CD4-positive, CD25-positive, alpha-beta regulatory T cell (primary cell): ENCODE data around the gene JAML. TPM values are rescaled to one million over a fixed set of nuclear protein-coding genes. Genes with fewer than 3 reads are reported as not detected.

Source experiments
- ATAC-seq, 2 donors: fragments of 150-1000 bp; cut with Tn5 transposase; one replicate each; pipeline ENCODE4 v1.10.0; 2021; ENCODE audit warnings: low read depth in 2 of 2, moderate number of reproducible peaks in 2 of 2, moderate library complexity in 1 of 2
- DNase-seq, 3 donors: peaks; one replicate each; pipeline versions ENCODE4 v3.0.0 to v3.0.0-alpha.2; 2012 to 2022; ENCODE audit warnings: mixed read lengths in 1 of 3
- H3K27ac ChIP-seq: one replicate; pipeline ENCODE4 v1.7.0; 2013; ENCODE audit warnings: mild to moderate bottlenecking, low read length; ENCODE audit not compliant: insufficient read depth, poor library complexity, severe bottlenecking
- H3K27me3 ChIP-seq: one replicate; pipeline ENCODE4 v1.7.0; 2013; ENCODE audit warnings: low read length; ENCODE audit not compliant: control insufficient read depth, insufficient read depth
- H3K36me3 ChIP-seq: one replicate; pipeline ENCODE4 v1.7.0; 2013; ENCODE audit warnings: mild to moderate bottlenecking, low read length, moderate library complexity; ENCODE audit not compliant: control insufficient read depth, insufficient read depth
- H3K4me1 ChIP-seq: 2 replicates; pipeline ENCODE4 v1.7.0; 2013; ENCODE audit warnings: mild to moderate bottlenecking, low read length; ENCODE audit not compliant: insufficient read depth, control insufficient read depth, poor library complexity, severe bottlenecking
- H3K4me3 ChIP-seq: one replicate; pipeline ENCODE4 v1.7.0; 2013; ENCODE audit warnings: low read depth, mild to moderate bottlenecking, low read length, moderate library complexity
- H3K9me3 ChIP-seq, 2 experiments: 1 replicate in 1 of 2; 2 replicates in 1 of 2; pipeline ENCODE4 v1.7.0; 2013; ENCODE audit warnings: low read length in 2 of 2, mild to moderate bottlenecking in 1 of 2, moderate library complexity in 1 of 2; ENCODE audit not compliant: control insufficient read depth in 2 of 2
- H3K27ac Mint-ChIP-seq, 3 donors: one replicate each; pipeline ENCODE4 v1.8.0; 2020 to 2022; ENCODE audit warnings: mild to moderate bottlenecking in 3 of 3, mixed read lengths in 3 of 3, moderate library complexity in 2 of 3
- H3K27me3 Mint-ChIP-seq: one replicate; pipeline ENCODE4 v1.8.0; 2022; ENCODE audit warnings: mild to moderate bottlenecking, mixed read lengths
- H3K36me3 Mint-ChIP-seq: one replicate; pipeline ENCODE4 v1.8.0; 2020; ENCODE audit warnings: mixed read lengths
- H3K4me1 Mint-ChIP-seq, 4 donors: one replicate each; pipeline ENCODE4 v1.8.0; 2020 to 2022; ENCODE audit warnings: mixed read lengths in 4 of 4, mild to moderate bottlenecking in 1 of 4
- H3K4me3 Mint-ChIP-seq, 4 donors: one replicate each; pipeline ENCODE4 v1.8.0; 2020 to 2022; ENCODE audit warnings: mild to moderate bottlenecking in 4 of 4, mixed read lengths in 4 of 4, moderate library complexity in 3 of 4
- H3K9me3 Mint-ChIP-seq, 7 donors: one replicate each; pipeline ENCODE4 v1.8.0; 2020 to 2022; ENCODE audit warnings: mixed read lengths in 7 of 7, mild to moderate bottlenecking in 3 of 7, moderate library complexity in 2 of 7
- polyA plus RNA-seq, 4 donors: library from polyadenylated mRNA; unstranded; fragments of 300-500 nt; fragmentation: Illumina TruSeq; gene quantifications; one replicate each; pipeline ENCODE4 v1.2.3, GENCODE V29; 2021
- total RNA-seq: library from RNA; stranded (reverse); gene quantifications from one replicate; pipeline ENCODE4 v1.2.3, GENCODE V29; 2022

JAML gene
- total and polyA plus RNA-seq, 5 donors from 2014 or later, result 71.5 to 200 (median 169) TPM

DNA sequence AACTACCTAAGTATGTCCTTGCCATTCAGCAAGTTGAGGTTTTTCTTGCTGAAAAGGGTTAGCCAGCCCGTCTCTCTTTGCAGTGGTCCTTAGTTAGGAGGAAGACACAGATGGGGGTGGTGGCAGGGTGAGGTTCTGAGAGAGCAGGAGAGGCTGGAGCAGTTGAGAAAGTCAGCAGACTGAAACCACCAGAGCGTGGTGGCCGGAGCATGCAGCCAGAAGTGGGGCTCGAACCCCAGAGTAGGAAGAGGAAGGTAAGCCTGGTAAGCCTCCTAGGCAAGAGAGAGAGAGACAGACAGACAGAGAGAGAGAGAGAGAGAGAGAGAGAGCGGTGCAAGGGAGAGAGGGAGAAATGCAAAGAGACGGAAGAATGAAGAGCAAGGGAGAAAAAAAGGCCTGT is 63.0 kb downstream of the JAML start:
- Histone ChIP-seq H3K9me3 (no peaks in the 10 kb centered on the region), H3K36me3 (no peaks in the 10 kb centered on the region), H3K27me3 (peaks cover 15% of the 10 kb centered on the region), H3K4me1 (no peaks in the 10 kb centered on the region), H3K27ac (no peak overlapping the region), H3K4me3 (no peak overlapping the region)
- Mint-ChIP-seq H3K4me3 (no peak overlapping the region), H3K27me3 (peaks cover 51% of the 10 kb centered on the region), H3K27ac (no peak overlapping the region), H3K4me1 (peaks cover 0 to 4% (median under 1%) of the 10 kb centered on the region in 4 donors), H3K36me3 (no peaks in the 10 kb centered on the region), H3K9me3 (no peaks in the 10 kb centered on the region)
- ATAC-seq (no peak), DNase-seq (no peak)

DNA sequence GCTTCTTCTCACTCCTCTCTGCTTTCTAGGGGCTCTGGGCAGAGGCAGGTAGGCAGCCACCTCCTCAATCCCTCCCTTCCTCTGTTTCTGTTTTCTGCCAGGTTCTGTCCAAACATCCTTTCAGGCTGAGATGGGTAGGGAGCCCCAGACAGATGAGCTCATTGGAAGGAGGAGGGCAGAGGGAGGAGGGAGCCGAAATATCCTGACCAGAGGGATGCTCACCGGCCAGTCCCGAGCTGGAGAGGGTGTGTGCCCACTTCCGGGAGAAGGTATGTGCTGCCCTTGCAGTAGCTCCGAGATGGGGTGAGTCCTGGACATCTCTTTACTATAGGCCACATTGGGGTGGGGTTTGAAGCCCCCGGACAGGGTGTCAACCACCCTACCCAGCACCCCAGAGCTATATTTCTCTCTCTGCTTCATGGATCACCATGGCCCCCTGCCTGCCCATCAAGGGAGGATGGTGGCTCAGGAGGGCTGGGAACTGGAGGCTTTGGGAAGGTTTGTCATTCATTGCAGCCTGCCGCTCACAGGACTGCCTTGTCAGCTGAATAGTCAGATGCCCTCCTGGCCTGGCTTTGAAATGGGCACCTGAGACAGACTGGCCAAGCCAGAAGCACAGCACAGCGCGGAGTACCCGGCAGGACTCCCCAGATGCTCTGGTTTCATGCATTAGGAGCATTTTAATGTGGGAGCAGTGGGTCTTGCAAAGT is 67.5 kb downstream of the JAML start:
- Histone ChIP-seq H3K27ac (no peak overlapping the region), H3K27me3 (peaks cover 33% of the 10 kb centered on the region), H3K9me3 (no peaks in the 10 kb centered on the region), H3K4me3 (no peak overlapping the region), H3K36me3 (no peaks in the 10 kb centered on the region), H3K4me1 (peaks cover 9% of the 10 kb centered on the region)
- Mint-ChIP-seq H3K36me3 (no peaks in the 10 kb centered on the region), H3K9me3 (no peaks in the 10 kb centered on the region), H3K4me3 (no peak overlapping the region), H3K4me1 (peaks cover 0 to 14% (median 6%) of the 10 kb centered on the region in 4 donors), H3K27me3 (peaks cover 73% of the 10 kb centered on the region), H3K27ac (peak overlapping the region in 1 of 3 donors; percentile 56)
- ATAC-seq (no peak), DNase-seq (no peak)

DNA sequence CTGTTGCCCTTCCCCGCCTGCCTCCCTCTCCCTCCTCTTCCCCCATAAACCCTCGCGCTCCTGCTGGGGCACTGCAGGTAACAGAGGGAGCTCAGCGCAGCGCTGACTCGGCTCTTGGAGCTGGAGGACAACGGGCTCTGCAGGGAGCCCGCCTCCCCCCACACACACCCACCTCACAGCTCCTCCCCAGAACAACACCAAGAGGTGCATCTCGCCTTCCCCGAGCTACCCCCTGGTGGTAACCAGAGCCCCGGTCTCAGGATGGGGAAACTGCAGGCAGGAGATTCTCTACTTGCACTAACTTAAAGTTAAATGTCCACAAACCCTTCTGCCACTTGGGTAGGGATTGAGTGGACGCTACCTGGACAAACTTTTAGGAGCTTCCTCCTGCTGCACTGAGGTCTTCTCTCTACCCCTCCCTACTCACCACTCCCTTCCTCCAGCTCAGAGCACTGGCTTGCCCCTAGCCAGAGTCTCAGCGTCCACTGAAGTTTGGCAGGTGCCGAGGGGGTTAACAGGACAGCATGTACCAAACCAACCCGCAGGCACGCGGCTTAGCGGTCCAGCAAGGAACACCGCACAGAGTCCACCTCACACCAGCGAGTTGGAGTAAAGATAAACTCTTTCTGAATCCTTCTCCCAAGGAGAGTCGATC is 68.2 kb downstream of the JAML start:
- ATAC-seq (no peak), DNase-seq (peak in 2 of 3 donors; percentile 9 to 18)
- peaks cover 35% of the 10 kb centered on the region for H3K27me3 ChIP-seq
- H3K27me3 Mint-ChIP-seq, result peaks cover 80% of the 10 kb centered on the region
- no peaks in the 10 kb centered on the region for H3K36me3 Mint-ChIP-seq
- H3K4me1 ChIP-seq, result peaks cover 12% of the 10 kb centered on the region
- H3K4me1 Mint-ChIP-seq, result peaks cover 0 to 15% (median 6%) of the 10 kb centered on the region in 4 donors
- H3K27ac ChIP-seq, result no peak overlapping the region
- no peaks in the 10 kb centered on the region for H3K36me3 ChIP-seq
- H3K9me3 Mint-ChIP-seq, result no peaks in the 10 kb centered on the region
- H3K9me3 ChIP-seq, result no peaks in the 10 kb centered on the region
- H3K4me3 Mint-ChIP-seq, result no peak overlapping the region
- H3K4me3 ChIP-seq, result no peak overlapping the region
- H3K27ac Mint-ChIP-seq, result peak overlapping the region in 1 of 3 donors; percentile 56

DNA sequence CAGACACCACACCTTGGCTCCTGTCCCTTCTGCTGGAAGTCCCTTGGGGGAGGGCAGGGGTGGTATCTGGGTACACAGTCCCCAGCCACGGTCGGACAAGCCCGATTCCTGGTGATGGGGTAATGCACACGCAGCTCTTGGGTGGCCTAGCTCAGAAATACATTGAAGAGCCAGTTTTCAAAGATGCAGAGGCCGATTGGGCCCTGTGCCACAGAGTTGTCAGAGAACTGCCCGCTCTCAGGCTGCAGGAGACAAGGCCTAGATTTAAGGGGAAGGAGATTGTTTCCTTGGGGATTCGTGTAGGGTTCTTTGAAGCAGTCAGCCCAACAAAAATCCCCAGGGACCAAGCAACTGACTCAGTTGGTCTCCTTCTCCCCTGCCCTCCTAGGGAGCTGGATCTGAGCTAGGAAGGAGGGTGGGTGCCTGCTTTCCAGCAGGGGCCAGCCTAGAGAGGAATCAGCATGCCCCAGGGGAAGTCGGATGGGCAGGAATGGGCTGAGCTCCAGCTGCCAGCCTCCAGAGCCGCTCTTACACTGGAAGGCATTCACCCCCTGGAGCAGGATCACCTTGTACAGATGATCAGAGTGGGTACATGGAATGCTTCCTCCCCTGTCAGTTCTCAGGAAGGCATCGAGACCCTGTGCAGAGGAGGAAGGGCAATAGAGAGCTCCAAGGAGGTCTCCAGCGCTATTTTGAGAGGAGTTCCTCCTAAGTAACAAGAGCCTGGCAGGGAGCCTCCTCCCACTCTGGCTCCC is 68.9 kb downstream of the JAML start:
- Histone ChIP-seq H3K4me3 (no peak overlapping the region), H3K27me3 (peaks cover 41% of the 10 kb centered on the region), H3K27ac (no peak overlapping the region), H3K9me3 (no peaks in the 10 kb centered on the region), H3K4me1 (peaks cover 12% of the 10 kb centered on the region), H3K36me3 (no peaks in the 10 kb centered on the region)
- Mint-ChIP-seq H3K27me3 (peaks cover 80% of the 10 kb centered on the region), H3K4me1 (peaks cover 0 to 15% (median 6%) of the 10 kb centered on the region in 4 donors), H3K27ac (no peak overlapping the region), H3K4me3 (no peak overlapping the region), H3K9me3 (no peaks in the 10 kb centered on the region), H3K36me3 (no peaks in the 10 kb centered on the region)
- no peak for ATAC-seq
- DNase-seq, result no peak

DNA sequence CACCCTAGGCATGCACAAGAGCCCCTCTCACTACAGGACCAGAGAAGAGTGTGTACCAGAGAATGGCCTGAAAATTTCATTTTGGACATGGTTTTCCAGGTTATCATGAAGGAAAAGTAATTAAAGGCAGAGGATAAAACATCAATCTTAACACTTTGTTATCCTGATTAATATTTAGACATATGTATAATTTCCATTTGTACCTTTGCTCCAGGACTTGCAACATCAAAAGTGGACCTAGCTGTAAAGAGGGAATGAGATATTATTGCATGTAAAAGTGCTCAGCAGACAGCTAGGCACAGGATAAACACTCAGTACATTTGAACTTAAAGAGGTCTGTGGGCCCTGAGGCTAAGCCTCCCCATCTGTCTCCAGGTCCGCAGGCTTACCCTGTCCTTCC is 70.2 kb downstream of the JAML start:
- Histone ChIP-seq H3K4me3 (no peak overlapping the region), H3K9me3 (no peaks in the 10 kb centered on the region), H3K36me3 (no peaks in the 10 kb centered on the region), H3K4me1 (peaks cover 12% of the 10 kb centered on the region), H3K27ac (no peak overlapping the region), H3K27me3 (peaks cover 43% of the 10 kb centered on the region)
- H3K36me3 Mint-ChIP-seq, result no peaks in the 10 kb centered on the region
- no peaks in the 10 kb centered on the region for H3K9me3 Mint-ChIP-seq
- DNase-seq, result no peak
- no peak for ATAC-seq
- H3K4me3 Mint-ChIP-seq, result no peak overlapping the region
- peaks cover 0 to 15% (median 6%) of the 10 kb centered on the region in 4 donors for H3K4me1 Mint-ChIP-seq
- H3K27me3 Mint-ChIP-seq, result peaks cover 74% of the 10 kb centered on the region
- no peak overlapping the region for H3K27ac Mint-ChIP-seq

DNA sequence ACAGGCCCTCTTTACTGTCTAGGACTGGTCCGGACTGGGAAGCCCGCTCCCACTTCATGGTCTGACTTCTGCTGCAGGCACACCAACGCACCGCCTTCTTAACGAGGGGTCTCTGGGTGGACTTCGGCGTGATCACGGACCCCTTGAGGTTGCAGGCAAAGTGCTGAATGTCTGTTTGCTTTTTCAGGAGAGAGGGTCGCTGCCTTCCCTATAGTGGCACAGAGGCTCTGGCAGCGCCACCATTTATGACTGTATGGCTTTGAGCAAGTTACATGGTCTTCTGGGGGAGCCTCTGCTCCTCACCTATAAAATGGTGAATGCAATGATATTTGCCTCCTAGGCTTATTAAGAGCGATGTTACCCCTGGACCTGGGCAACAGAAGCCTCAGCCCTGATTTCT is 70.8 kb downstream of the JAML start:
- H3K4me1 ChIP-seq, result peaks cover 12% of the 10 kb centered on the region
- Mint-ChIP-seq H3K36me3 (no peaks in the 10 kb centered on the region), H3K4me3 (peak overlapping the region; percentile 23 to 79 (median 46)), H3K9me3 (no peaks in the 10 kb centered on the region), H3K27ac (no peak overlapping the region), H3K4me1 (peaks cover 0 to 15% (median 6%) of the 10 kb centered on the region in 4 donors), H3K27me3 (peaks cover 68% of the 10 kb centered on the region)
- peaks cover 40% of the 10 kb centered on the region for H3K27me3 ChIP-seq
- no peaks in the 10 kb centered on the region for H3K36me3 ChIP-seq
- no peak overlapping the region for H3K4me3 ChIP-seq
- ATAC-seq (no peak), DNase-seq (no peak)
- H3K27ac ChIP-seq, result no peak overlapping the region
- no peaks in the 10 kb centered on the region for H3K9me3 ChIP-seq

DNA sequence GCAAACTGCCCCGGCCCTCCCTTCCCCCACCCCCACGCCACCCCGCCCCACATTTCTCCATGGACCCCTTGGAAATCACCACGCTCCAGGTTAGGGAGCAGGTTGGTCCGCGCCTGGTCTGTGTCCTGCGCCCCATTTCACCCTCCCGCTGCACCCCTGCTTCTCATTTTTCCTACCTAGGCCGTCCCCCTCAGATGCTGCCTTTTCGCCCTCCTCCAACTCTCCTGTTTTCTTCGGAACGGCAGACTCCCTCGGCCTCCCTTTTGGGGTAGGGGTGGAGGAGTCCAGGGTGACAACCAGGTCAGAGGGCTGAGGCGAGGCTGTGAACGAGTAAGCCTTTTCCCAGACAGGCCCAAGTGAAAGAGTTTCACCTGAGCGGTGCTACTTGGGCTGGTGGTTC is 71.3 kb downstream of the JAML start:
- Histone ChIP-seq H3K4me3 (no peak overlapping the region), H3K27me3 (peaks cover 40% of the 10 kb centered on the region), H3K27ac (no peak overlapping the region), H3K4me1 (peaks cover 12% of the 10 kb centered on the region), H3K36me3 (no peaks in the 10 kb centered on the region), H3K9me3 (no peaks in the 10 kb centered on the region)
- H3K4me1 Mint-ChIP-seq, result peaks cover 0 to 15% (median 6%) of the 10 kb centered on the region in 4 donors
- peak overlapping the region in 2 of 4 donors; percentile 29 to 79 for H3K4me3 Mint-ChIP-seq
- no peak for DNase-seq
- H3K27me3 Mint-ChIP-seq, result peaks cover 67% of the 10 kb centered on the region
- H3K36me3 Mint-ChIP-seq, result no peaks in the 10 kb centered on the region
- ATAC-seq, result no peak
- H3K9me3 Mint-ChIP-seq, result no peaks in the 10 kb centered on the region
- H3K27ac Mint-ChIP-seq, result no peak overlapping the region
